Measurements from ENCODE around the gene CD9.

CD9 gene

DNA sequence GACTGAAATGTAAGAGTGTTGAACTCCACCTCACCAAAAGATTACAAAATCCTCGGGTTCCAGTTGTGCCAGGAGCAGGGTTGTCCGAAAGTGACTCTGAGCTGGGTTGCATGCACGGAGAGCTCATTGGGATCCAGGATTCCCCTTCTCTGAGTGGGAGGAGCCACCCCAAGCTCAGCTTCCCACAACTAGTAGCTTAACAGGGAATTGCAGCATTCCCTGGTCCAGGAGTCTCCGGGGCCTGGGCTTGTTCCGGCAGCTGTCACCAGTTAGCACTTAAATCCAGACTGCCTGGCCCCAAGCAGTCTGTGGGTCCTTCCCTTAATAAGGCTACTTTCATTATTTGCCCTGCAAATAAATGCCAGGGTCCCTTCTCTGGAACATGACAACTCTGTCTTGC, 50.1 kb downstream of the CD9 start:
- DNase-seq, result no peak

DNA sequence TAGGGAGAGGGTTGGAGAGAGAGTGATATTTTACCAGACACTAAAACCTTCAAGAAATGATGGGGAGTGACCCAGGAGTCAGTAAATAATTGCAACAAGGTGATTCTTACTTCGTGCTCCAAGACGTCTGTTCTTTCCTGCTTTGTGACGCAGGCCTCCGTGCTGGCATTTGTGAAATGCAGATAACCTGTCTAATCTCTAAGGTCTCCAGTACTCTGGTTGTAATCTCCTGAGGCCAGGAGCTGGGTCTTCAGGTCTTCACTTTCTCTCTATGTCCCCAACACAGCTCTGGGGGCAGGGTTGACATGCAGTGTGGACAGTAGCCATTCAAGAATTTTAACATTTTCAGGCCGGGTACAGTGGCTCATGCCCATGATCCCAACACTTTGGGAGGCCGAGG, 53.1 kb downstream of the CD9 start:
- DNase-seq, result no peak

DNA sequence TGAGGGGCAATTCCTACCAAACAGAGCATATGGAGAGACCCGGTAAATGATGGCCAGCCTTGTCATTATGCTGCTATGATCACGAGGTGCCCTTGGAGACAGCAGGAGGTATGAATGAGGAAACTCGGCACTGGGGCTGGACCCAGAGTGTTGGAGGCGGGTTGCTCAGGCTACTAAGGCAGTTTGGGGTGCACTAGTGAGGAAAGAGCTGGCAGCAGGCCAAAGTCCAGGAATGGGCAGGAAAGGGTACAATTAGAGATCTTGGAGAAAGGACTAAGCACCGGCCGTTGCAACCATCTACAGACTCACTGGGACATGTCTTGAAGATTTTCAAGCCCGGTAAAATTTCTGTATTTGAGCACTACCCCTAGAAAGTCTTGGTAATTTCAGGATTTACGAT, 54.3 kb downstream of the CD9 start:
- no peak for DNase-seq

DNA sequence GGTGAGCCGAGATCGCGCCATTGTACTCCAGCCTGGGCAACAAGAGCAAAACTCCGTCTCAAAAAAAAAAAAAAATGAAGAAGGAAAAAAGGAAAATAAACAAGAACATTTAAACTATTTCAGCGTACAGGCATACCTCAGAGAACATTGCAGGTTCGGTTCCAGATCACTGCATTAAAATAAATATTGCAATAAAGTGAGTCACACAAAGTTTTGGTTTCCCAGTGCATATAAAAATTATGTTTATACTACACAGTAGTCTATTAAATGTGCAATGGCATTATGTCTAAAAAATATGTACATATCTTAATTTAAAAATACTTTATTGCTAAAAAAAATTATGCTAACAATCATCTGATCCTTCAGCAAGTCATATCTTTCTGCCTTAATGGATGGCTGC, 56.8 kb downstream of the CD9 start:
- DNase-seq, result no peak

DNA sequence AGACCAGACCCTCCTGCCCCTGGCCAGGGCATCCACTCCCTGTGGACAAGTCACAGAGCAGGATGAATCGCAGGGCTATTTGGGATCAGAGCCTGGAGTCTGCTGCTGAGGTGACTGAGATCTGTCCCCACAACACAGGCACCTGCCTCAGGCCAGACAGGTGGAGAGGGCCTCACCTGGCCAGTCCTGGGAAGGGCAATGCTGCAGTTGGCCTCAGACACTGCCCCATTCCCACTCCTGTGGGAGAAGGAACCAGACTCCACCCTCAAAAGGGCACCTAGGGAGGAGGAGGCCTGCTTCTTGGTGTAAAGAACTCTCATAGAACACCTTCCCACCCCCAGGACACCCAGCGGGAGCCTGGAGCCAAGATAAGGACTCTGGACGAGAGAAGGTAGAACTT, 62.0 kb downstream of the CD9 start:
- no peak for DNase-seq

DNA sequence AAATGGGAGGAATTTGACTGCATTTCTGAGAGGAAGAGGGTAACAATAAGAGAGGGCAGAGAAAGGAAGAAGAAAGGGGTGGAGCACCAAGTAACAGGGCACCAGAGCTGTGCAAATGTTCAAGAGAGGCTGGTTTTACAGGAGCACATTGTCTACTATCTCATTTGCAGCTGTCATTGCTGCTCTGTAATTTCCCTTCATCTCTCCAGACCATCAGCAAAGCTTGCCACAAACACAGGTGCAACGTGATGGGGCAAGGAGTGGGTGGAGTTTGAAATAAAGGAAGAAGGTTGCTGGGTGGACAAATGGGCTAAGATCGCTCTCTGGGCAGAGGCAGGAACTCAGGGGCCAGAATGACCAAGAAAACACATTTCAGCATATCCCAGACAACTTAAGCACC, 62.4 kb downstream of the CD9 start:
- no peak for DNase-seq

DNA sequence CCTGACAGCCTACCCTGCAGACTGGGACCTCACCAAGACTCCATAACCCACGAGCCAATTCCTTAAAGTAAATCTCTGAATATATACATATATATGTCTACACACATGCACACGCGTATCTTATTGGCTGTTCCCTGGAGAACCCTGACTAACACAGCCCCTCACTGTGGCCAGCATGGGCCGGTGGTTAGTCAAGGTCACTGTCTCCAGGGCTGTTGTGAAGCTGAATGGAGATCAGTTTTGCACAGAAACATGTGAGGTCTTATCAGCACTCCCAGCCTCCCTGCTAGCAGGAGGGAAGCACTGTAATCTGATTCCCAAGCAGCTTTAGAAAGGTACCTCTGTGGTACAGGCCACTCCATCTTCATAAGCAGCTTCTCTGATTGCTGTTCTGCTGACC, 63.7 kb downstream of the CD9 start:
- no peak for DNase-seq

DNA sequence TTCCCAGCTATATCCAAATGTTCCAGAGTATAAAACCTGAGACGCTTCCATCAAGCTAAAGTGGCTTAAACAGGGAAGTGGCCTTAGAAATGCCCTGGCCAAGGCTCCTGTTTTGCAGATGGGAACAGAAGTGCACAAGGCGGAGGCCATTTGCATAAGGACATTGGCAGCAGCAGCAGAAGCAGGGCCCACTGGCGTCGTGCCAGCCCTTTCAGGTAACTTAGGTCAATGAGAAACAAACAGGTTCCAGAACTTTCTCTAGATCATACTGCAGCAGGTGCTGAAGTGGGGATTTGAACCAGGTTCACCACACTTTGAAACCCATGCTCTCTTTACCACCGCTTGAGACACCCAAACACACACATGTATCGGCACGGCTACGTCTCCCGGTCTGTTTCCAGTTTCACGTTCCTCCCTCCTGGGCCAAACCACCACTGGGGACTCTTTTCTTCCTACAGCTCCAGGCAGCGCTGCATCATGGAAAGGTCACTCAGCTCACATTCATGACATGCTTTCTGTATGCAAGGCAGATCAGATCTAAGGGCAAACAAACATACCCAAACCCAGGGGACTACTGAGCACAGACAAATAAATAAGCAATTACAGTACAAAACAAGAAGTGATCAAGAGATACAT, 64.3 kb downstream of the CD9 start:
- DNase-seq, result no peak

DNA sequence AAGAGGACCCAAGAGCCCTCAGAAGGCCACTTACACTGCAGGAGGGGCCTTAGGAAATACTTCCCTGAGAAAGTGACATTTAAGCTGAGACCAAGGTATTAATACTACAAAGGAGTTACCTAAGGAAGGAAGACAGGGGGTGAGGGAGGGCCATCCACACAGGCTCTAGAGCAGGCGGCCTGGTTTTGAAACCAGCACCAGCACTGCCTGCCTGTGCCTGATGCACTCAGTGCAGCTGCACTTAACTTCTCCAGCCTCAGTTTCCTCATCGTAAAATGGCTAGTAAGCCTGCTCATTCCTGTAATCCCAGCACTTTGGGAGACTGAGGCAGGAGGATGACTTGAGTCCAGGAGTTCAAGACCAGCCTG, 64.8 kb downstream of the CD9 start:
- no peak for DNase-seq

DNA sequence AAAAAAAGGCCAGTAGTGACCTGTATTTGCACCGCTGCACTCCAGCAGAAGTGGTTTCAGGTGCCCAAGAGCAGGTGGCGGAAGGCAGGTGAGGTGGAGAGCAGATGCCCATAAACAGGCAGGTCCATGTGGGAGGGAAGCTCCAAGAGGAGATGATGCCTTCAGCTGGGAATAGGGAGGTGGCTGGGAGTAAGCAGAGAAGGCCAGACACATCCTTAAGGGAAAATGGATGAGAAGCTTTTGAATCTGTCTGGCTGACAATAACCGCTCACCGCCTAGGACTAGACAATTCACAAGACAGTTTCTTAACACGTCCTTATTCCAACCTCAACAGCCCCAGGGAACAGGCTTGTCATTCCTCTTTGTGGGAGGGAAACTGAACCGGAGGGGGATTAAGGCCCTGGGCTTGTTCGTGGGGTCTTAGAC, 66.4 kb downstream of the CD9 start:
- DNase-seq, result no peak

DNA sequence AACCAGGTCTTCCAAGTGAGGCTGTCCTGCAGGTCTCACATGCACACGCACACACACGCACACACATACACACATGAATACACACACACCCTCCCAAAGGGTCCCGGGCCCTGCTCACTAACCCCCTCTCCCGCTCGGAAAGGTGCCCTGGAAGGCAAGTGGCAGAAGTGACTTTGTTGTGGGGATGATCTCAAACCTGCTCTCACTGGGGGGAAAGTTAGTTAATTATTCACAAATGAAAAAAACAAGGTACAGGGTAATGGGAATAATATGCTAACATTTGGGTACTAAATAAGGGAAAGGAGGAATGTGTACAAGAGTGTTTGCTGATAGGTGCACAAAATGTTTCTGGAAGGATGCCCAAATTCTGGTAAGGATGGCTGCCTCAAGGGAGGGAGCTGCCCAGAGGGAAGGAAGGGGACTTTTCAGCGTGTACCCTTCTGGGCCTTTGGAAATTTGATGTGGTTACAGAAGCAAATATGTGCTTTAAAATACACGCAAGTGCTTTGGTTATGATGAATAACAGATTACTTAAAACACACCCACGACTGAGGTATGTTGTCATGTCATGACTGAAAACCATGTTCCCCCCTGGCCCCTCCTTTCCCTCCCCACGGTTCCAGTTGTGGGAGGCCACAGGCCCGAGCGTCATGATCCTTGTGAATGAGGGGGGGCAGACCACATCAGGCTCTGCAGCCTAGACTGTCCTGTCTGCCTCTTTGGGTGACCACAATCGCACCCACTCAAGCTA, 66.9 kb downstream of the CD9 start:
- DNase-seq, result no peak

DNA sequence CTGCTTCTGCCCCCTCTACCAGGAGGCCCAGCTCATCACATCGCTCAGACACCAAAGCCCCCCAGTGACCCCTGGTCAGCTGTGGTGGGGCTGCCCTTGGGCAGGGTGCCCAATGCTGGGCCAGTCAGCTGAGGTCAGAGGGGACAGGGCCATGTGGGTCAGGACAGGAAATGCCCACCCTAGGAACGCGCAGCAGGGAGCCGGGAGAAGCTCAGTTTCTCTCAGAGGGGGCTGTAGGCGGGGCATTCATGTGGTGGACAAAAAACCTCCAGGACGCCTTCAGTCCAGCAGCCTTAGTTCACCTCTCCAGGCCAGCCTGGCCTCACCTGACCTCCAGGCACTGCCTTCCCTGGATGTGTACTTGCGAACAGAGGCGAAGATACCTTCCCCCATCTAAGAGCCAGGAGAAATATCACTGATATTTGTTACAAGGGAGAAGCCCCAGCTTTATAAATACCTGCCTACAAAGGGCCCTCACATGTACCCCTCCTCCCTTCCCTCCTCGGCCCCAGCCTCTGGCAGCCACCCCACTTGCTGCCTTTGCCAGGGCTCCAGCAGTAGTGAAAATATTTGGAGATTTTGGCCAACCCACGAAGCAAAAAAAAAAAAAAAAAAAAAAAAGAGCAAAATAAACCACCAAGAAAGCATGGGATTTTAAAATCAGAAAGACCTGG, 68.4 kb downstream of the CD9 start:
- no peak for DNase-seq

DNA sequence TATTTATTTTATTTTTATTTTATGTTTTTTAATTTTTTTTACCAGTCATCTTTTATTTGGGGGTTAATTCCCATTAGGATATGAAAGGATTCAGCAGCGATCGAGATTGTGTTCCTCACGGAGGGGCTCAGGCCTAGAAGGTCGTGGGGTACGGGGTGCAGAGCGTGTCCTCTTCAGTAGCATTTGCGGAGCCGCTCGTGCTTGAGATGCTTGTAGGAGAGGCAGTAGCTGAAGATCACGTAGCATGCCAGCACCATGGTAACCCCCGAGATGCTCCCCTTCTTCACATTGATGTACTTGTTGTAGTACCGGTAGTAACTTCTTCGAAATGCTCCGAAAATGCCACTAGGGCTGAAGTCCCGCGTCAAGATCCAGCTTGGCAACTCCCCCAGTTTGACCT, 69.8 kb downstream of the CD9 start:
- no peak for DNase-seq

DNA sequence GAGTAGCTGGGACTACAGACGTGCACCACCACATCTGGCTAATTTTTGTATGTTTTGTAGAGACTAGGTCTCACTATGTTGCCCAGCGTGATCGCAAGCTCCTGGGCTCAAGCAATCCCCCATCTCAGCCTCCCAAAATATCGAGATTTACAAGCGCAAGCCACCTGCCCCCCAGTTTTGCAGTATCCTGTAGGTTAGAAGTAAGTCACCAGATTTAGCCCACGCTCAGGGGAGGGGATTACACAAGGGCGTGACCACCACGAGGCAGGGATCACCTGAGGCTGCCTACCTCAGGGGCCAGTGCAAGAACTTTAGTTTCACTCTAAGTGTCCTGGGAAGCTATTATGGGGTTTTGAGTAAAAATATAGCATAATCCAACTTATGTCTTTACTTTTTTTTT, 71.1 kb downstream of the CD9 start:
- DNase-seq, result no peak

DNA sequence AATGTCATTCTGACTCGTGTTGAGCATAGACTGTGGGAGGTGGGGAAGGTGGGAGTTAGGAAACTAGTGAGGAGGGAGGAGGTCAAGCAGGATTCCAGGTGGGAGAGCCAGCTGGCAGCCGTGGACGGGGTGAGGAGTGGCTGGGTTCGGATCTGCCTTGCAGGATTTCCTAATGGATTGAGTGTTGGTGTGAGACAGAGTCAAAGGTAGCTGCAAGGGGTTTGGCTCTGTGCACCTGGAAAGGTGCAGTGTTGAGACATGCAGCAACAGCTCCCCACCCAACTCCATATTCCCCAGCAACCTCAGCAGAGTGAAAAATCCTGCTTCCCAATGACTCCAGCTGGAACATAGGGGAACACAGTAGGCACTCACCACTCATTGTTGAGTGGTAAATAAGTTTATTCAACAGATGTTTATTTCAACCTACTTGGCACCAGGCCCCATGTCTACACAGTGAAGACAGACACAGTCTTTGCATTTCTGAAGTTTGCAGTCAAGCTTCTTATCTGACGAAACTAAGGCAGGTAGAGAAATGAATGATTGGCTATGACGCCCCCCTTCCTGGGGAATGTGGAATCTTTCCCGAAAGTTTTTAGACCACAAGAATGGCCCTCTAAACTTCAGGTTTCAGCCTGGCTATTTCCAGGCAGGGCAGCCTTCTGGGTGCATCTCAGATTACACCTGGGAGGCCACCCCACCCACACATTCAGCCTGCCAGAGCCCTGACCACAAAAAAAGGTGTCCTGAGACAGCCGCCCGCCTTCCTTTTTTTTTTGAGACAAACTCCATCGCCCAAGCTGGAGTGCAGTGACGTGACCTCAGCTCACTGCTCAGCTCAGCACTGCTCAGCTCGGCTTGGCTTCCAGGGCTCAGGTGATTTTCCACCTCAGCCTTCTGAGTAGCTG, 72.4 kb downstream of the CD9 start:
- no peak for DNase-seq

DNA sequence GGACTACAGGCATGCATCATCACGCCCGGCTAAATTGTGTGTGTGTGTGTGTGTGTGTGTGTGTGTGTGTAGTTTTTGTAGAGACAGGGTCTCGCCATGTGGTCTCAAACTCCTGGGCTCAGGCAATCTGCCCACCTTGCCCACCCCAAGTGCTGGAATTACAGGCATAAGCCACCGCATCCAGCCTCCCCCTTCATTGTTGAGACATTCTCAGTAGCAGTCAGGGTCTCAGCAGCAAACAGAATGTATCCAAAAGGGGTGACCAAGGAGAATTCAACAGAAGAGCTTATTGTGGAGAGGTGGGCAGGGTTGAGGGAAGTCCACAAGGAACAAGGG, 73.0 kb downstream of the CD9 start:
- DNase-seq, result no peak

DNA sequence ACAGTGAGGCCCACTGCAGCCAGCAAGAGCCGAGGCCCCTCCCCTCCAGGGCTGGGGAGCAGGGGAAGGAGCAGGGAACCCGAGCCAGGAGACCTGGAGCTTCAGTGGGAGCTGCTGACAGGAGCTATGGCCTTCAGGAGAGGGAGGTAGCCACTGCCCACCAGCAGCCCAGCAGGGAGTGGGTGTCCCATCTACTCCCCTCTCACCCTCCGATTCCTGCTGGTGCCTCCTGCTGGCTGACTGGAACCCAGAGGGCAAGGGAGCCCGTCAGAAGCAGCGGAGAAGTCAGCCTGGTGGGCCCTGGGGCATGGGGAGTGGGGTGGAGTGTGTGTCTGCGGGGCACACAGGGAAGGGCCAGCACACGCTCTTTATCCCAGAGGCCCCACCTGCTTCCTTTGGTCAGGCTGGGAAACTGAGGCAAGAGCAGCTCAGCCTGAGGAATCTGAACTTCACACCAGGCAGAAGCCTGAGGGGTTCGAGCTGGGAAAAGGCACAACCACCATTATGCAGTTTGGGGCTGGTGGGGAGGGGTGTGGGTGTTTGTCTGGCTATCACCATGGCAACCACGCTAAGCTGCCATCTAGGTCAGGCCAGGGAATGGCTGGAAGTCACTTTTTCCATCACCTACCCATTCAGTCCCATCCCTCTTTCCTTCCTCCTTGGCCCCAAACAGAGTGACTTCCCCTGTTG, 73.5 kb downstream of the CD9 start:
- no peak for DNase-seq

DNA sequence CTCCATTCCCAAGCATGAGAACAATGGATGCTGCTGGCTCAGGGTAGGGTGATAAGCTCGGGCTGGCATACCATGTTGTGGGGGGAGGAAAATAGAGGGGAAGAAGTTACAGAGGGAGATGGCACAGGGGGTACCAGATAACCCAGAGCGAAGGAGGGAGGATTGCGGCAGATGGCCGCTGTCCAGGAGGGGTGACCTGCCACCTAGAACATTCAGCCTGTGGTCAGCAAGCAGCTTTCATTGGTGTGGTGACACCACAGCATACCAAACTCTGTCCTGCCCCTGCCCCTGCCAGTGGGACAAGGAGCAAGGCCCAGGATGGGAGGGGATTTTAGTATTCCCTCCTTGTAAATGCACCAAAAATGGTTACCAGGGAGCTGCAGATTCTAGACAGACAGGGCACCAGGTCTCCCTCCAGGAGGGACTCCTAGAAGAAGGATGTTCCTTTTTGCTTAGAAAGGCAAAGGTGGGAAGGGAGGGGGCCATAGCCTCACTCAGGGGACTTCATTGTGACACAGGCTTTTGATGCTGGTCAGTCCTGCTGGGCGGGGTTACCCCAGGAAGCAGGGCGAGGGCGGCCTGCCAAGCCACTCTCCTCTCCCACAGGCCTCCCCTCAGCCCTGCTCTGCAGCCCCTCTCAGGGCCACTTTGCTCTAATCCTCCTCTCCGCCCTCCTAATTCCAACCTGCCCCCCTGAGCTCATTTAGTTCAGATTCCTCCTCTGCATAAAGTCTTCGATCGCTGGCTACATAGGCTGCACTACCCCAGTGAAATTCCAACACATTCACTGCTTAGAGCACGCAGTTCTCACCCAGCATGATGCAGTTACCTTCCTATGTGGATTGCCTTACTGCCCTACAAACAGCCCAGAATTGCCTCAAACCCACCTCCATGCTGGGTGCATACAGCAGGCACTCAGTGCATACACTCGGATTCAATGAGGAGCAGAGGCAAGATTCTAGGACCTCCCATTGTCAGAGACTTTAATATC, 74.3 kb downstream of the CD9 start:
- DNase-seq, result no peak

DNA sequence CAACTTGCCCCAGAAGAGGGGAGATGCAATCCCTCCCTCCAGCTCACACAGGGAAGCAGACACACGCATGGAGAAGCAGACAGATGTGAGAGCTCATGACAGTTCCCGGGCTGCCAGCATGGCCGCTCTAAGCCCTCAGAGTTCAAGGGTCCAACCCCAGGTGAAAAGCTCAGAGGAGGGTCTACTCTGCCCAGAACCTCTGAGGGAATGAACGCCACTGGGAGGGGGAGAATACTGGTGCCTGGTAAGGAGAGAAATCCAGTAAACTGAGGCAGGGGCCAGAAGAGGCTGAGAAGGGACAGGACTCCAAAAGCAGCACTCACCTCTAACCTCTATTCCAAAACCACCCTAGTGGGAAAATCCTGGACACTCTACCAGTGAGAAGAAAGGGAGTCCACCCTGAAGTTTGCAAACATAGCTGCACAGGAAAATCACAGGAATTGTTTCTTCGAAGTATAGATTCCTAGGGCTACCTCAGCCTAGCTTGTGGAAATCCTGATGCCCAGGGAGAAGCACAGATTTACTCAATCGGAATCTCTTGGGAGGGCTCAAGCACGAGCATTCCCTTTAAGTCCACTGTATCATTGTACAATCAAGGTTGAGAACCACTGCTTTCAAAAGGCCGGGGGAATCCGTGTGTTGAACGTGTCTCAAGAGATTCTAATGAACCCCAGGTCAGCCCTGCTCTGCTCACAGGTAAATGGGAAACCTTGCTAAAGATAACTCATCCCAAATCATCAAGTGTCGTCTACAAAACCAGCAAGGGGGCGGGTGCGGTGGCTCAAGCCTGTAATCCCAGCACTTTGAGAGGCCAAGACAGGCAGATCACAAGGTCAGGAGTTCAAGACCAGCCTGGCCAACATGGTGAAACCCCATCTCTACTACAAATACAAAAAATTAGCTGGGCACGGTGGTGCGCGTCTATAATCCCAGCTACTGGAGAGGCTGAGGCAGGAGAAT, 76.0 kb downstream of the CD9 start:
- DNase-seq, result no peak

DNA sequence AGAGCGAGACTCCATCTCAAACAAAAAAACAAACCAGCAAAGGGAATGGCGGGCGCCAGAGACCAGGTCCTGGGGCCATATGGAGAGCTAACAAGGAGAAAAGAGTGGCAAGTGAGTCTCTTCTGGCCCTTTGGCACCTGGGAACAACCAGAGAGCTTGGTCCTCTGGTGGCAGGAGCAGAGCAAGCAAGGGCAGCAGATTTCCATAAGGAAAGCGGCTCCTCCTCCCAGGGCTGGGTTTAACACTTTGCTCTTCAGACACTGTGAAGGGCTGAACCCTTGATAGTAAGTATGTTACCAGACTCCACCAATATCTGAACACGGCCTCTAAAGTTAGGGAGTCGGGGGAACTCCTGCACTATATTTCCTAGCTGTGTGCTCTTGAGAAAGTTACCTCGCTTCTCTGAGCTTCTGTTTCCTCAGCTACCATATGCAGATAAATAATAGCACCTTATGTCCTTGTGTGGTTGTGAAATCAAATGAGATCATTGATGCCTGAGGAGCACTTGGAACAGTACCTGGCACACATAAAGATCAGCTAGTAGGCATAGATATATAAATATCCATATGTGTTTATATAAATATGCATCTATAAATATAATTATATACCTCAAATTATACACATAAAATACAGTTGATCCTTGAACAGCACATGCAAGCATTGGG, 76.9 kb downstream of the CD9 start:
- DNase-seq, result no peak

Measured in NCI-H1930 (cell line).